HG02840 (cell line): ENCODE data around the gene ZMYM4.
"Not testable (repeated sequence)": the region's sequence is repeated elsewhere in the genome, so short reads cannot be mapped to it uniquely, and the experiment has no call there.

Source experiments
- ATAC-seq: cut with Tn5 transposase; IDR thresholded peaks from one replicate; pipeline ENCODE4 v1.9.1; 2021; ENCODE audit warnings: mild to moderate bottlenecking, moderate library complexity, moderate number of reproducible peaks; ENCODE audit not compliant: unreplicated experiment, low FRiP score

Gene ZMYM4

GRCh38 chr1:35447278-35447677, 178.8 kb downstream of the ZMYM4 start:
- no peak for ATAC-seq

DNA sequence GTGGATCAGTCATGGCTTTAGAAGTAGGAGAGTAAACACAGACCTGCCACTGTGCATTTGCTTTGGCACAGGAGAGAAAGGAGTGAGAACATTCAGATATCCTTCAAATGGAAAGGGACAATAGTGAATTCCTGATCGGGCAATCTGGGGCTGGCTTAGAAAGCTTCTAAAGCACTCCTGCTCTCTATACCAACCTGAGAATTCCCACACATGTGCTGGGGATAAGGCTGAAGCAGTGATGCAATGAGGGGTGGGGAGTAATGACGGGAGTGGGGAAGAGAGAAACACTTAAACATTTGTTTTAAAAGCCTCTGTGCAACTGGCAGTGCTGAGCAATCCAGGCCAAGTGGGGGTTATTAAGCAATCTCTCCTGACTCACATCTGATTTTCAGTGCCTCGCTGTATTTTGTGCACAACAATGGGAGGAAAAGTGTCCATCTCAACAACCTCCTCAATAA, 179.9 kb downstream of the ZMYM4 start:
- ATAC-seq, result no peak

- no peak for ATAC-seq
These were observed 181.0 kb downstream of the ZMYM4 start for GRCh38 chr1:35449334-35450008.

DNA sequence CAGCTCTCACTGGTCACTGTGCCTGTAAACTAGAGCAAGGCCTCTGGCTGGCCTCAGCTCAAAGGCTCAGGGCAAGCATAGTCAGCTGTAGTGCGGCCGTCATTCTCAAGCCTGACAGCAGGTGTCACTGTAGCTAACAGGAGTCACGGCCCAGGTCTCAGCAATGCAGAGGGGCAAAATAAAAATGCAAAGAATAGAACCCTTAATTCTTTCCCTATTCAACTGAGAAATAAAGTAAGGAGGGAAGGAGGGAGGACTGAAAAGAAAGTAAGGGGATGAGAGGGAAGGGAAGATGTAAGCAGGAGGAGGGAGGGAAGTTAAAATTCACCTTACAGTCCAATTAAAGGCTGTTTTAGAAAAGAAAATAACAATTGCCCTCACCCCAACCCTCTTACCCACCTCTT, 182.6 kb downstream of the ZMYM4 start:
- ATAC-seq, result no peak

DNA sequence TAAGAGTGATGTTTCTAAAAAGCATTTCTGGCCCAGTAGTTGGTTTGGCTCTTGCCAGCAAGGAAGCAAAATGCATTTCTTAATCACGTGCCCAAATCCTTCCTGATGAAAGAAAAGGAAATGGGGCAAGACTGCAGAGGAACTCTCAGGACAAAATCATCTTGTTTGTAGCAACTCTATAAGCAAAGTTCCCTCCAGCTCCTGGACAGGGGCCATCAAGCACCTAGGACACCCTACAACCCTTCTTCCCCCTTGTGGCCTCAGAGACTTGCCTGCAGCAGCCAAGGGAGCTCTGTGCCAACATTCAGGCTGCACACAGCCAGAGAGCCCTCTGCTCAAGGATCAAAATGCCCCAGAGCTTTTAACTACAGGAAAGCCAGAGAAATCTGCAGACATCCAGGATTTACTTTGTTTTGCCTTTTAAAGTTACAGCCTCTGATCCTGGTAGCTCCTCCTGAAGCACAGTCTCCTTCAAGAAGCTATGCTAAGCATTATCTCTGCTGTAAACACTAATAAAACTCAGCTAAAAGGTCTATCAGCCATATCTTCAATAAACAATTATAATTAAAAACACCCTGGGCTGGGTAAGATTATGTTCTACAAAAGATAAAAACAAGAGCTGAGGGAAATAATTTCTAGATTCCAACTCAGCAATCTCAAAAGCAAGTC, 183.7 kb downstream of the ZMYM4 start:
- no peak for ATAC-seq

DNA sequence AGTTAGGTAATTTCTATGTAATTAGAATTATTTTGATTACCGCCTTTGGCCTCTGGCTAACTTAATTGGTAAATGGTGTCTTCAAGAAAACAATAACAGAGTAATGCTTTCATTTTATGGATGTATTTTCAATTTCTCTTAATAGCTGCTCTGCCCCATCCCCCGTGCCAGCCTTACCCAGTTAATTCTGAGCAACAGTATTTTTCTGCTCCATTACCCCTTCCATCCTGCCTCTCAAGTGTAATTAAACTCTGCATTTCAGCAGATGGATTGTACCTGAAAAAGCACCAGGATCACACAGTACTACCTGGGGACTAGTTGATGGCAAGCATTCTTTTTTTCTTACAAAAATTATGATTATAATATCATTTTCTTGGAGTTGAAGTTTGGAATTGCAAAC, 184.5 kb downstream of the ZMYM4 start:
- ATAC-seq, result no peak

DNA sequence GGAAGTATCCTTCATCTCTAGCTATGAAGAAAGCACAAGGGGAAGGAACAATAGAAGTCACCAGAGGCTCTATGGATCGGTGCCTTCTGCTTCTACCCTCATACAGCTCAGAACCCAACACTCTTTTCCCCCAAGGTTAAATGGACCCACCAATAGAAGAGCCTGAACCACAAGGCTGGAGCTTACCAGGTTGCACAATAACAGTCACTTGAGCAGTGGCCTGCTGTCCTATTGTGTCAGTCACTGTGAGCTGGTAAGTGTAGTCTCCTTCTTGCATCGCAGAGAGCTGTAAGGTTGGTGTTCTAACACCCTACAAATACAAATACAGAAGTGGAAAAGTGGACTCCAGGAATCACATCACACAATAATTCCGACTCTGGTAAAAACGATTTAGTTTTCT, 185.7 kb downstream of the ZMYM4 start:
- no peak for ATAC-seq

GRCh38 chr1:35454616-35455015, 186.1 kb downstream of the ZMYM4 start:
- ATAC-seq, result no peak

GRCh38 chr1:35460796-35461195, 192.3 kb downstream of the ZMYM4 start:
- ATAC-seq, result no peak

DNA sequence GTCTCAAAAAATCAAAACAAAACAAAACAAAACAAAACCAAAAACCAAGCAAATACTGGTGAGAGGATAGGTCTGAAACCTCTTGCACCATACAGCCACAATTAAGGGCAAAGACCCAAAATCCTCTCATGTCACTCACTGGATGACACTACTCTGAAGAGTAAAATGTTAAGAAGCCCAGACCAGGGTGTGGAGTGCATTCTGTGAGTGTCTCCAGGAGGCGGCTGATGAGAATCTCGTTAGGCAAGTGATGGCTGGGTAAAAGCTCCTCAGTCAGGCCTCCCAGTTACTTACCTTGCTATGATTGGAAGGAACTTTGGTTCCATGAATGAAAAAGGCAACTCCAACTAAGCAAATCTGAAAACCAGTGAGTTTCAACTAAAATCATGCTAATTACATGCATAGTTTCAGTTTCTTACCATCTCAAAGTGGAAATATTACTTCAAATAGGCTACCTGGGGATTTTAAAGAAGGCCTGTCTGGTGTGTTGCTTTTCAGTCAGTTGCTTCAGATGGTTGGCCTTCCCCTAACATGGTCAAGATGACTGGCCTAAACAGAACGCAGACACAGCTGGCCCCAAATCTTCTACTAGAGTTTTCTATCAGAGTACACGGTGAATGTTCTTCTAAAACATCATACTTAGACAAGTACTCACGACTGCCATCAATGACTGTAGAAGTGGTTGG, 193.6 kb downstream of the ZMYM4 start:
- no peak for ATAC-seq

DNA sequence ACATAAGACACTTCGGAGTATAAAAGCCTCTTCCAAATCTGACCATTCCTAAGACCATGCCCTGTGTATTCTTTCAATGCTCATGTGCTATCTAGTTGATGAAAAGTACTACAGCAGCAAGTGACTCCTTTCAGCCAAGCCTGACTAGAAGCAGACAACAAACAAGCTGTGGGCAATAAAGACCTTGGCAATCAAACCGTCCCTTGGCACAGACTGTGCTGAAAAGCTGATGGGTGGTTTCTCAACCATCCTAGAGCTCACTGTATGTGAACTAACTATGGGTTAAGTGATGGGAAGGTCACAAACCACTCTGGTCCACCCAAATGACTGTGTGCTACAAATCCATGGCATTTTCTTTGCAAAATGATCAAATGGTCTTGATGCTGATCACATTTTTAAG, 194.7 kb downstream of the ZMYM4 start:
- no peak for ATAC-seq

GRCh38 chr1:35463749-35464148, 195.2 kb downstream of the ZMYM4 start:
- not testable (repeated sequence) for ATAC-seq

DNA sequence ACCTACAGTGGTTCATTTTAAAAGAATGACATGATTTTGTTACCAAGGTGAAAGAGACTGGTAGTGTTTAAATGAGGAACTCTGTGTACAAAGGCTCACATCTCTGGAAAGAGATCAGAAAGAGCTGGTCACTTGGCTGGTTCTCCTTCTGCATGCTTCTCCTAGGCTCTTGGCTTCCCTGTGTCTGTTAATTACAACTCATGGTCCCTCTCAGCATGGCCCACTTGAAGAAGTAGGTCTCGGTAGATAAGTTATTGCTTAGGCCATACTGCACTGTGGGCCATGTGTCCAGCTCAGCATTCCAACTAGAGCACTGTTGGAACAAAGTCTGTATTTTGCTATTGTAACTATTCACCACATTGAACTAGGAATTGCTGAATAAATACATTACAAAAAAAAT, 197.6 kb downstream of the ZMYM4 start:
- no peak for ATAC-seq

GRCh38 chr1:35470977-35471613, 202.6 kb downstream of the ZMYM4 start:
- no peak for ATAC-seq
